Calu3 (cell line): ENCODE results near the gene APRT. TPM values are rescaled to one million over a fixed set of nuclear protein-coding genes. Genes with fewer than 3 reads are reported as not detected.

ENCODE experiments used
- BruUV-seq: library from RNA; stranded (reverse); fragments of 400-500 nt; replicated peaks from 2 replicates; lab custom pipeline; 2021; lab: Mats Ljungman, UMichigan
- CTCF ChIA-PET: fragments of 300-600 bp; sonication (Branson Sonifier 250); formaldehyde crosslinking; loops from one replicate; lab custom pipeline; 2022; ENCODE audit warnings: antibody characterized with exemption; lab: Charles Lee
- DNase-seq: peaks from one replicate; pipeline ENCODE4 v3.0.0; 2022
- H3K27ac Mint-ChIP-seq: one replicate; pipeline ENCODE4 v1.8.0; 2022; ENCODE audit warnings: mixed read lengths; ENCODE audit not compliant: unreplicated experiment
- H3K27me3 Mint-ChIP-seq: one replicate; pipeline ENCODE4 v1.8.0; 2022; ENCODE audit warnings: mixed read lengths; ENCODE audit not compliant: unreplicated experiment
- H3K36me3 Mint-ChIP-seq: one replicate; pipeline ENCODE4 v1.8.0; 2022; ENCODE audit warnings: mild to moderate bottlenecking, moderate library complexity, mixed read lengths; ENCODE audit not compliant: insufficient read depth, unreplicated experiment
- H3K4me1 Mint-ChIP-seq: one replicate; pipeline ENCODE4 v1.8.0; 2022; ENCODE audit warnings: mild to moderate bottlenecking, low read depth, mixed read lengths; ENCODE audit not compliant: unreplicated experiment
- H3K4me3 Mint-ChIP-seq: one replicate; pipeline ENCODE4 v1.8.0; 2022; ENCODE audit warnings: mild to moderate bottlenecking, low read depth, moderate library complexity, mixed read lengths; ENCODE audit not compliant: unreplicated experiment
- H3K9me3 Mint-ChIP-seq: one replicate; pipeline ENCODE4 v1.8.0; 2022; ENCODE audit warnings: low read depth, mixed read lengths; ENCODE audit not compliant: unreplicated experiment
- intact Hi-C: fragments of 100-400 bp; cut with micrococcal nuclease; formaldehyde crosslinking; loops from one replicate; pipeline ENCODE4 v1.10.0; 2022; ENCODE audit not compliant: unreplicated experiment
- total RNA-seq: library from RNA; stranded (reverse); gene quantifications from 2 replicates; pipeline ENCODE4 v1.2.3, GENCODE V29; 2022
- TF ChIP-seq, protein P1 (sequence below): fragments of 200-600 bp; IDR thresholded peaks from one replicate; pipeline ENCODE4 v1.8.0; 2022; ENCODE audit warnings: antibody characterized with exemption; ENCODE audit not compliant: unreplicated experiment

Gene APRT
- total RNA-seq, 1 experiment from 2014 or later = 203 TPM

DNA sequence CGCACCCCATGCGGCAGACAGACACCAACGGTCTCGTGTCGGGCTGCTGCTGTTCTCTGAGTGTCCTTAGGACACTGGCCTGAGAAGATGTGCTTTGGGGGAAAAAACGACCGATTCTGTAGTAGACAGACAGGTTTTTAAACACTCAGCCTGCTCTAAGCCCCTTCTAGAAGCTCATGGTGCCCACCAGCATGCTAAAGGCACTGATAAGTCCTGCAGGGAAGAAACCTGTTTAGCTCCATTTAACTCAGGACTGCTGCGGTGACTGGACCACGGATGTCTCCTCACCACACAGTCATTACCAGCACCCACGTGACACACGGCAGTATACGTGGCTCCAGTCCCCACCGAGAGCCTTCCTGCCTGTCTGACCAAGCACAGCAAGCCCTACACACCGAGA is 19.1 kb upstream of the APRT start:
- Mint-ChIP-seq H3K27me3 (no peaks in the 10 kb centered on the region), H3K4me3 (no peak overlapping the region), H3K9me3 (no peaks in the 10 kb centered on the region), H3K36me3 (peaks cover 33% of the 10 kb centered on the region), H3K27ac (no peak overlapping the region), H3K4me1 (no peaks in the 10 kb centered on the region)
- intact Hi-C loops = no loop called here
- TF ChIP-seq, protein P1, sequence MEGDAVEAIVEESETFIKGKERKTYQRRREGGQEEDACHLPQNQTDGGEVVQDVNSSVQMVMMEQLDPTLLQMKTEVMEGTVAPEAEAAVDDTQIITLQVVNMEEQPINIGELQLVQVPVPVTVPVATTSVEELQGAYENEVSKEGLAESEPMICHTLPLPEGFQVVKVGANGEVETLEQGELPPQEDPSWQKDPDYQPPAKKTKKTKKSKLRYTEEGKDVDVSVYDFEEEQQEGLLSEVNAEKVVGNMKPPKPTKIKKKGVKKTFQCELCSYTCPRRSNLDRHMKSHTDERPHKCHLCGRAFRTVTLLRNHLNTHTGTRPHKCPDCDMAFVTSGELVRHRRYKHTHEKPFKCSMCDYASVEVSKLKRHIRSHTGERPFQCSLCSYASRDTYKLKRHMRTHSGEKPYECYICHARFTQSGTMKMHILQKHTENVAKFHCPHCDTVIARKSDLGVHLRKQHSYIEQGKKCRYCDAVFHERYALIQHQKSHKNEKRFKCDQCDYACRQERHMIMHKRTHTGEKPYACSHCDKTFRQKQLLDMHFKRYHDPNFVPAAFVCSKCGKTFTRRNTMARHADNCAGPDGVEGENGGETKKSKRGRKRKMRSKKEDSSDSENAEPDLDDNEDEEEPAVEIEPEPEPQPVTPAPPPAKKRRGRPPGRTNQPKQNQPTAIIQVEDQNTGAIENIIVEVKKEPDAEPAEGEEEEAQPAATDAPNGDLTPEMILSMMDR = no peak
- no peak for DNase-seq
- BruUV-seq = no TSS peak
- CTCF ChIA-PET = no interaction called here

DNA sequence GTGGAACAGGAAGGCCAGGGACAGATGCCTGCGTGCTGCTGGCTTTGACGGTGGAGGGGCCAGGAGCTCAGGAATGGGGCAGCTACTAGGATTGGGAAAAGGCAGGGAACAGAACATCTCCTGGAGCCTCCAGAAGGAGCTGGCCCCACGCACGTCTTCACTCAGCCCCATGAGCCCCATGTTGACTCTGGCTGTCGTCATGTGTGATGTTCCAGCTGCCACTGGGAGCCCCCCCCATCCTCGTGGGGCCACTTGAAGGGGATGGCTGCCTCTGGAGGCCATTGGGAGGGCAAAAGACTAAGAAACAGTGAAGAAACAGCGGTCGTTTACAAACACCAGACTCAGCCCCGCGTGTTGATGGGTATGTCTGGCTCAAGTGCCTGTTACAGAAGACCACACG is 18.5 kb upstream of the APRT start:
- no peaks in the 10 kb centered on the region for H3K4me1 Mint-ChIP-seq
- CTCF ChIA-PET = no interaction called here
- no TSS peak for BruUV-seq

DNA sequence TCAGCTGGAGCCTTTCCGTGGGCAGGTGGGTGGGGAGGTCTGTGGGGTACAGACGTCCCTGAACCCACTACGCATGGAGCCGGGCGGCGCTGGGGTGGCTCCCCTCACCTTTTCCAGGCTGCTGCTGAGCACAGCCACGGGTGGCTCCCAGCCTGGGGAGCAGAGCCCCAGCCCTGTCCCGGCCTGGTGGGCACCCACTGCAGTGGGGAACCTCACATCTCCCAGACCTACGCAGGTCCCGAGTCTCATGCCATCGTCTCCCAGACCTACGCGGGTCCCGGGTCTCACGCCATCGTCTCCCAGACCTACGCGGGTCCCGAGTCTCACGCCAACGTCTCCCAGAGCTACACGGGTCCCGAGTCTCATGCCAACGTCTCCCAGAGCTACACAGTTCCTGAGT is 17.0 kb upstream of the APRT start:
- CTCF ChIA-PET = no interaction called here
- no TSS peak for BruUV-seq
- DNase-seq = no peak
- peaks cover 33% of the 10 kb centered on the region for H3K36me3 Mint-ChIP-seq
- no peaks in the 10 kb centered on the region for H3K9me3 Mint-ChIP-seq
- intact Hi-C loops = no loop called here
- H3K4me1 Mint-ChIP-seq = no peaks in the 10 kb centered on the region
- no peak overlapping the region for H3K4me3 Mint-ChIP-seq
- TF ChIP-seq, protein P1 = no peak
- no peaks in the 10 kb centered on the region for H3K27me3 Mint-ChIP-seq
- no peak overlapping the region for H3K27ac Mint-ChIP-seq

More for the DNA sequence above, 18.5 kb upstream of the APRT start:
- no peak for DNase-seq
- TF ChIP-seq, protein P1 = no peak
- H3K27ac Mint-ChIP-seq = no peak overlapping the region
- H3K36me3 Mint-ChIP-seq = peaks cover 33% of the 10 kb centered on the region
- no peaks in the 10 kb centered on the region for H3K27me3 Mint-ChIP-seq
- no peak overlapping the region for H3K4me3 Mint-ChIP-seq
- no peaks in the 10 kb centered on the region for H3K9me3 Mint-ChIP-seq
- intact Hi-C loops = no loop called here

DNA sequence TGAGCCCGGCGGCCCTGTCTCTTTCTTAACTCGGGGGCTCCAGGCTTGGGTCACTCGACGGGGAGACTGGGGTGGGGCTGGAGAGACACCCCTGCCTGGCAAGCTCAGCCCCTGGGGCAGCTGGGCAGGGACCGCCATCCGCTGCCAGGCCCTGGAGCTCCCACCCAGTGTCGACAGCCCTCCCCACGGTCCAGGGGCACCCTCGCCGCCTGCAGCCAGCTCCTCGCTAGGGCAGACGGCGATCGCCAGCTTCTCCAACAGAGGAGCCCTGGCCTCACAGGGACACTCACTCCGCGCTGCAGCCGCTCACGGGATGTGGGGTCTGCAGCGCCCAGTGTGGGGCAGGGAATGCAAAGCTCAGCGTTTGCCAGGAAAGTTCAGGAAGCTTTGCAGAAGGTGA is 16.0 kb upstream of the APRT start:
- DNase-seq = no peak
- Mint-ChIP-seq H3K27me3 (no peaks in the 10 kb centered on the region), H3K4me3 (no peak overlapping the region), H3K9me3 (no peaks in the 10 kb centered on the region), H3K36me3 (peaks cover 26% of the 10 kb centered on the region), H3K4me1 (no peaks in the 10 kb centered on the region), H3K27ac (no peak overlapping the region)
- TF ChIP-seq, protein P1 = no peak
- CTCF ChIA-PET = interaction anchor here (0.9 kb wide), 1 partner anchor 15 kb away, joined by 3 read pairs; no protein-coding TSS in a partner anchor
- BruUV-seq = no TSS peak
- intact Hi-C loops = no loop called here
